Kidney (tissue), 14 donors: ENCODE results near the gene ITGB8. TPM values are rescaled to one million over a fixed set of nuclear protein-coding genes. Genes with fewer than 3 reads are reported as not detected.

ENCODE experiments used
- DNase-seq, 5 donors: peaks; one replicate each; pipeline ENCODE4 v3.0.0-alpha.2; 2013 to 2020
- FAIRE-seq: peaks from 2 replicates; lab custom pipeline; 2012; peaks lifted over from hg19 to GRCh38; lab: Jason Lieb, UNC
- H3K27ac ChIP-seq, 2 donors: one replicate each; pipeline ENCODE4 v1.7.0; 2013; ENCODE audit warnings: low read depth in 2 of 2, low read length in 2 of 2, inconsistent platforms in 1 of 2
- H3K27me3 ChIP-seq: one replicate; pipeline ENCODE4 v1.7.1; 2013; ENCODE audit warnings: low read length, inconsistent platforms; ENCODE audit not compliant: control insufficient read depth, insufficient read depth
- H3K36me3 ChIP-seq, 3 donors: one replicate each; pipeline versions ENCODE4 v1.7.0 to v1.7.1; 2013; ENCODE audit warnings: low read length in 3 of 3, control low read depth in 1 of 3, inconsistent platforms in 1 of 3; ENCODE audit not compliant: insufficient read depth in 3 of 3, control insufficient read depth in 2 of 3
- H3K4me1 ChIP-seq, 3 donors: one replicate each; pipeline versions ENCODE4 v1.7.0 to v1.7.1; 2013; ENCODE audit warnings: low read length in 3 of 3, inconsistent platforms in 1 of 3, low read depth in 1 of 3; ENCODE audit not compliant: control insufficient read depth in 2 of 3, insufficient read depth in 2 of 3
- H3K4me3 ChIP-seq, 3 donors: one replicate each; pipeline versions ENCODE4 v1.7.0 to v1.8.1; 2013; ENCODE audit warnings: low read length in 3 of 3, control low read depth in 1 of 3, inconsistent platforms in 1 of 3
- H3K9ac ChIP-seq, 3 donors: one replicate each; pipeline versions ENCODE4 v1.7.0 to v1.7.1; 2013; ENCODE audit warnings: low read length in 3 of 3, control low read depth in 1 of 3, inconsistent platforms in 1 of 3
- H3K9me3 ChIP-seq, 3 donors: one replicate each; pipeline versions ENCODE4 v1.7.0 to v1.7.1; 2013; ENCODE audit warnings: low read length in 3 of 3, control low read depth in 1 of 3, inconsistent platforms in 1 of 3; ENCODE audit not compliant: control insufficient read depth in 2 of 3, insufficient read depth in 1 of 3
- CTCF ChIP-seq: IDR thresholded peaks from 3 replicates; pipeline ENCODE4 v1.5.1; 2012; ENCODE audit warnings: mild to moderate bottlenecking, moderate library complexity, borderline replicate concordance; ENCODE audit not compliant: insufficient read depth; ENCODE audit errors: extremely low read depth
- intact Hi-C: fragments of 100-400 bp; cut with DNase I; formaldehyde crosslinking; loops from one replicate; pipeline ENCODE4 v1.11.1; 2022
- polyA plus RNA-seq: library from polyadenylated mRNA; stranded (reverse); fragments of 350-450 nt; fragmentation: Illumina TruSeq; extraction: RNeasy Lipid Tissue Mini Kit (QIAGEN cat#74804); gene quantifications from one replicate; pipeline ENCODE4 v1.2.3, GENCODE V29; 2014; ENCODE audit warnings: low read depth, low replicate concordance; ENCODE audit not compliant: insufficient read depth
- total RNA-seq: library from RNA; stranded (reverse); fragmentation: NEBNext Ultra II Directional; extraction: Animal tissue kit (Norgen Biotek cat#: 25700); gene quantifications from one replicate; pipeline ENCODE4 v1.2.1, GENCODE V29; 2021
- donor health status: control.
- donor health status: control.
- donor health status: control.
- donor health status: control.
- donor health status: control.
- donor health status: DM: yes; HTN: yes; CAD: no.
- donor health status: Normal renal cell carcinoma (clear cell type).

The ITGB8 gene
- total and polyA plus RNA-seq, 2 donors from 2014 or later = 10.3 to 213 TPM

- Histone ChIP-seq H3K36me3 (no peaks in the 10 kb centered on the region), H3K9ac (no peak overlapping the region), H3K9me3 (no peaks in the 10 kb centered on the region), H3K27me3 (no peaks in the 10 kb centered on the region), H3K4me1 (no peaks in the 10 kb centered on the region), H3K27ac (no peak overlapping the region), H3K4me3 (no peak overlapping the region)
- intact Hi-C loops = no loop called here
- no peak for TF ChIP-seq CTCF
- no peak for FAIRE-seq
- no peak for DNase-seq
Observed at GRCh38 chr7:20432071-20432470, 101.4 kb downstream of the ITGB8 start.

GRCh38 chr7:20435305-20435704 lies 104.6 kb downstream of the ITGB8 start:
- no peak overlapping the region for H3K4me3 ChIP-seq
- H3K27ac ChIP-seq = no peak overlapping the region
- no peak for FAIRE-seq
- no peaks in the 10 kb centered on the region for H3K27me3 ChIP-seq
- no peaks in the 10 kb centered on the region for H3K4me1 ChIP-seq
- peak in 1 of 5 donors; percentile 71 for DNase-seq
- no peaks in the 10 kb centered on the region for H3K36me3 ChIP-seq
- no peaks in the 10 kb centered on the region for H3K9me3 ChIP-seq
- intact Hi-C loops = no loop called here
- no peak overlapping the region for H3K9ac ChIP-seq
- TF ChIP-seq CTCF = no peak

GRCh38 chr7:20438248-20438647 lies 107.5 kb downstream of the ITGB8 start:
- H3K27ac ChIP-seq = no peak overlapping the region
- H3K9me3 ChIP-seq = no peaks in the 10 kb centered on the region
- no peak overlapping the region for H3K4me3 ChIP-seq
- DNase-seq (no peak), FAIRE-seq (no peak)
- intact Hi-C loops = no loop called here
- H3K4me1 ChIP-seq = no peaks in the 10 kb centered on the region
- H3K36me3 ChIP-seq = no peaks in the 10 kb centered on the region
- H3K9ac ChIP-seq = no peak overlapping the region
- no peaks in the 10 kb centered on the region for H3K27me3 ChIP-seq
- TF ChIP-seq CTCF = no peak
